ENCODE results near the gene TRAF3IP1.

Gene TRAF3IP1

GRCh38 chr2:238376884-238377391 is 56.6 kb downstream of the TRAF3IP1 start:
- TF ChIP-seq CTCF (IDR thresholded peaks at IDR 0.05; ENCODE audit: borderline replicate concordance, insufficient read depth, low read depth, low read length): no peak
- H3K4me3 ChIP-seq (ENCODE audit: low read depth, low read length): no peak overlapping the region

- TF ChIP-seq CTCF (IDR thresholded peaks at IDR 0.05; ENCODE audit: borderline replicate concordance, insufficient read depth, low read depth, low read length): no peak
- no peak overlapping the region for H3K4me3 ChIP-seq (ENCODE audit: low read depth, low read length)
Measured at GRCh38 chr2:238378230-238379095, 58.1 kb downstream of the TRAF3IP1 start.

GRCh38 chr2:238379096-238379810 is 58.9 kb downstream of the TRAF3IP1 start:
- H3K4me3 ChIP-seq (ENCODE audit: low read depth, low read length): no peak overlapping the region

GRCh38 chr2:238380336-238380735 is 60.0 kb downstream of the TRAF3IP1 start:
- H3K4me3 ChIP-seq (ENCODE audit: low read depth, low read length): no peak overlapping the region
- no peak for TF ChIP-seq CTCF (IDR thresholded peaks at IDR 0.05; ENCODE audit: borderline replicate concordance, insufficient read depth, low read depth, low read length)

More at GRCh38 chr2:238379096-238379810, 58.9 kb downstream of the TRAF3IP1 start:
- no peak for TF ChIP-seq CTCF (IDR thresholded peaks at IDR 0.05; ENCODE audit: borderline replicate concordance, insufficient read depth, low read depth, low read length)

- H3K4me3 ChIP-seq (ENCODE audit: low read depth, low read length): no peak overlapping the region
- no peak for TF ChIP-seq CTCF (IDR thresholded peaks at IDR 0.05; ENCODE audit: borderline replicate concordance, insufficient read depth, low read depth, low read length)
Measured at GRCh38 chr2:238380785-238381184, 60.5 kb downstream of the TRAF3IP1 start.

- H3K4me3 ChIP-seq (ENCODE audit: low read depth, low read length): no peak overlapping the region
- TF ChIP-seq CTCF (IDR thresholded peaks at IDR 0.05; ENCODE audit: borderline replicate concordance, insufficient read depth, low read depth, low read length): no peak
Measured at GRCh38 chr2:238381341-238382115, 61.2 kb downstream of the TRAF3IP1 start.

Data from GM12875 (cell line).